GM18520 (cell line): Measurements from ENCODE around the gene ZNF316.

ENCODE experiments used
- ATAC-seq: cut with Tn5 transposase; IDR thresholded peaks from one replicate; pipeline ENCODE4 v1.9.1; 2021; ENCODE audit not compliant: unreplicated experiment

The ZNF316 gene

GRCh38 chr7:6636741-6637543 is at the start of gene ZNF316:
ZNF316 (plus strand) TSS chr7:6637318; CDS start chr7:6642410, 5,092 bp downstream.
- peak; percentile 63 for ATAC-seq

GRCh38 chr7:6588566-6588965 is 48.6 kb upstream of the ZNF316 start:
- no peak for ATAC-seq

- no peak for ATAC-seq
Measured at GRCh38 chr7:6589151-6589828, 47.8 kb upstream of the ZNF316 start.

GRCh38 chr7:6589829-6590644 is 47.1 kb upstream of the ZNF316 start, which contains the start of gene INTS15:
INTS15 (plus strand) TSS chr7:6590021; CDS start chr7:6590284, 263 bp downstream.
- ATAC-seq: peak; percentile 82

- no peak for ATAC-seq
Measured at GRCh38 chr7:6590645-6591110, 46.4 kb upstream of the ZNF316 start.

GRCh38 chr7:6600093-6600492 is 37.0 kb upstream of the ZNF316 start:
- no peak for ATAC-seq

GRCh38 chr7:6604458-6604857 is 32.7 kb upstream of the ZNF316 start:
- no peak for ATAC-seq

GRCh38 chr7:6606866-6607583 is 30.1 kb upstream of the ZNF316 start:
- no peak for ATAC-seq

- ATAC-seq: no peak
Measured at GRCh38 chr7:6607651-6608051, 29.5 kb upstream of the ZNF316 start.

- ATAC-seq: no peak
Measured at GRCh38 chr7:6608081-6608480, 29.0 kb upstream of the ZNF316 start.

GRCh38 chr7:6608794-6609193 is 28.3 kb upstream of the ZNF316 start:
- ATAC-seq: no peak

- ATAC-seq: no peak
Measured at GRCh38 chr7:6612819-6613218, 24.3 kb upstream of the ZNF316 start.

- ATAC-seq: no peak
Measured at GRCh38 chr7:6613706-6614105, 23.4 kb upstream of the ZNF316 start.

GRCh38 chr7:6614953-6615722 is 22.0 kb upstream of the ZNF316 start, which contains the start of gene ZNF853:
ZNF853 (plus strand) TSS chr7:6615610; CDS start chr7:6616175, 565 bp downstream.
- ATAC-seq: no peak

GRCh38 chr7:6615723-6616555 is 21.2 kb upstream of the ZNF316 start:
- ATAC-seq: no peak

GRCh38 chr7:6616854-6617643 is 20.1 kb upstream of the ZNF316 start:
- ATAC-seq: no peak

- ATAC-seq: no peak
Measured at GRCh38 chr7:6618621-6619020, 18.5 kb upstream of the ZNF316 start.

GRCh38 chr7:6619961-6620360 is 17.2 kb upstream of the ZNF316 start:
- no peak for ATAC-seq
